GM18858 (cell line): Measurements from ENCODE around the gene CNTNAP3.
"Not testable (repeated sequence)": the region's sequence is repeated elsewhere in the genome, so short reads cannot be mapped to it uniquely, and the experiment has no call there.

ENCODE experiments used
- ATAC-seq: cut with Tn5 transposase; IDR thresholded peaks from one replicate; pipeline ENCODE4 v1.9.1; 2021; ENCODE audit not compliant: unreplicated experiment

Gene CNTNAP3

DNA sequence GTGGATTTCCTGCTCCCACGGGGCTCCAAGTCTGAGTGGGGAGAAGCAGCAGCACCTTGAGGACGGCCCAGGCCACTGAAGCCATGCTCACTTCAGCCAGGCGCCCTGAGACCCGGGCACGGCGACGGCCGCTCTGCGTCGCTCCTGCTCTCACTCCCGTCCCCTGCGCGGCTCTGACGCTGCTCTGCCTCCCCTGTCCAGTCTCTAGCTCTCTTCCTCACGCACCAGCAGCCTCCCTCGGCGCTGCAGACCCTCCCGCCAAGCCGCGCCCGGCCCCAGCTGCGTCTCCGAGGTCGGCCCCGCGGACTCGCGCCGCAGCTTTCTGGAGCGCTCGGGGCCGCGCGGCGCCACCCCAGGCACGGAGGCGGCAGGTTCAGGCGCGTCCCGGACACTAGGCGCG, at the start of gene CNTNAP3:
Gene CNTNAP3 (minus strand): TSS at position 188 of the 400 bp plus-strand sequence. CDS start 103 bp downstream, at position 85.
- not testable (repeated sequence) for ATAC-seq

DNA sequence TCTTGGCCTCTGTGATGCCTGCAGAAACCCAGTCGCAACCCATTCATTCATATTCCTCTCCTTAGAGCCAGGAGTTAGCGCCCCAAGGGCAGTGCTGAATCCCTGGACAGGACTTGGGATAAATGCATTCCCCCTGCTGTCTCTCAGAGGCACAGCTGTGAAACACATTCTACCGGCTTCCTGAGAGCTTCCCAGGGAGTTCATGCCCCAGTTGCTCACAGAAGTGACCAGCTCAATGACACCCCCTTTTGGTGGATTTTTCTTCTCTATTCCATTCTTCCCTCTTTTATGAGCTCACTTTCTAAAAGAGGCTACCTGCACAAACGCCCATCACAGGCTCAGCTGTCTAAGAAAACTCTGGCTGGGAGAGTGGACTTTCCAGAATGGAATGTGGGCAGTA, 8.0 kb downstream of the CNTNAP3 start:
- ATAC-seq: not testable (repeated sequence)

- ATAC-seq: not testable (repeated sequence)
Observed at GRCh38 chr9:39242513-39242912, 45.5 kb downstream of the CNTNAP3 start.

GRCh38 chr9:39232130-39232991, 55.6 kb downstream of the CNTNAP3 start:
- ATAC-seq: not testable (repeated sequence)

- ATAC-seq: not testable (repeated sequence)
Observed at GRCh38 chr9:39215976-39216375, 72.0 kb downstream of the CNTNAP3 start.

- ATAC-seq: not testable (repeated sequence)
Observed at GRCh38 chr9:39209773-39210172, 78.2 kb downstream of the CNTNAP3 start.

DNA sequence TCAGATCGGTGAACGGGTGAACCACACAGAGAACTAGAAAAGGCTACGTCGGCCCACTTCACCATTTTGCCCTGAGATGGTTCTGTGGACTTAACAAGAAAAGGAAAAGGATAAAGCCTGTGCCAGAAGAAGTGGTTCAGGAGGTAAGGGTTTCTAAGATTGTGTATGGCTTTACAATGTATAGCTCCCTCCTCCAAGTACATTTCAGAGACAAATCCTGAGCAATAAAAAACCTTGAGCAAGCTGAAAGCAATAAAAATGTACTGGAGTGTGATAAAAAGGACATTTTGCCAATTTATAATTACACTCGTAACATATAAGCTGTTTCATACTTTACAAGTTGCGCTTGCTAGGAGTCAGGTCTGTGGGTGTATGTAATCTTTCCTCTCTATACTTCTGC, 81.3 kb downstream of the CNTNAP3 start:
- ATAC-seq: not testable (repeated sequence)

DNA sequence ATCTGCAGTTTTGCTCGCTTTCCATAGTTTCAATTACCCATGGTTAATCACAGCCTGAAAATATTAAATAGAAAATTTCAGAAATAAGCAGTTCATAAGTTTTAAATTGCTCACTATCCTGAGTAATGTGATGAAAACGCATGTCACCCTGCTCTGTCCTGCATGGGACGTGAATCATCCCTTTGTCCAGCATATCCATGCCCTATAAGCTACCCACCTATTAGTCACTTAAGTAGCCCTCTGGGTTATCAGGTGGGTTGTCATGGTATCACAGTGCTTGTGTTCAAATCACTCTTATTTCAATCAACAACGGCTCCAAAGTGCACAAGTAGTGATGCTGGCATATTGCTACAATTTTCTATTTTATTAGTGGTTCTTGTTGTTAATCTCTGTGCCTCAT, 82.1 kb downstream of the CNTNAP3 start:
- ATAC-seq: not testable (repeated sequence)

- ATAC-seq: not testable (repeated sequence)
Observed at GRCh38 chr9:39200412-39200811, 87.6 kb downstream of the CNTNAP3 start.

GRCh38 chr9:39198000-39198709, 89.8 kb downstream of the CNTNAP3 start:
- ATAC-seq: not testable (repeated sequence)

DNA sequence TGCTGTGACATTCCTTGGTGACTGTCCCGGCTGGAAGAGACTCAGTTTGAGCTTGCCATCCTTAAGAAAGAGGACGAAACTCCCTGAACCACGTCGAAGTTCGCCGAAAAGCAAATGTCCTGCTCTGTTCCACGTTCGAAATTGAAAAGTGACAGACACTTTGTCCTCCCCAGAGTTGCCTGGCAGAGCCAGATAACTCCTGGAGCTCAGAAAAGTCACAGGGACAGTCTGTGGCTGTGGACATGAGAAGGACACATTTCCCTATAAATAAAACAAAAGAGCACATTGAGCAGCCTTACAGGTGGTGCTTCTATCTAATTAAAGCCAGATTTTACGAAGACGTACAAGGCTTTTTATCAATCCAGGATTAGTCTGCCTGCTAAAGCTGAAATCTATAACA, 116.6 kb downstream of the CNTNAP3 start:
- ATAC-seq: not testable (repeated sequence)

GRCh38 chr9:39157714-39158113, 130.3 kb downstream of the CNTNAP3 start:
- not testable (repeated sequence) for ATAC-seq

DNA sequence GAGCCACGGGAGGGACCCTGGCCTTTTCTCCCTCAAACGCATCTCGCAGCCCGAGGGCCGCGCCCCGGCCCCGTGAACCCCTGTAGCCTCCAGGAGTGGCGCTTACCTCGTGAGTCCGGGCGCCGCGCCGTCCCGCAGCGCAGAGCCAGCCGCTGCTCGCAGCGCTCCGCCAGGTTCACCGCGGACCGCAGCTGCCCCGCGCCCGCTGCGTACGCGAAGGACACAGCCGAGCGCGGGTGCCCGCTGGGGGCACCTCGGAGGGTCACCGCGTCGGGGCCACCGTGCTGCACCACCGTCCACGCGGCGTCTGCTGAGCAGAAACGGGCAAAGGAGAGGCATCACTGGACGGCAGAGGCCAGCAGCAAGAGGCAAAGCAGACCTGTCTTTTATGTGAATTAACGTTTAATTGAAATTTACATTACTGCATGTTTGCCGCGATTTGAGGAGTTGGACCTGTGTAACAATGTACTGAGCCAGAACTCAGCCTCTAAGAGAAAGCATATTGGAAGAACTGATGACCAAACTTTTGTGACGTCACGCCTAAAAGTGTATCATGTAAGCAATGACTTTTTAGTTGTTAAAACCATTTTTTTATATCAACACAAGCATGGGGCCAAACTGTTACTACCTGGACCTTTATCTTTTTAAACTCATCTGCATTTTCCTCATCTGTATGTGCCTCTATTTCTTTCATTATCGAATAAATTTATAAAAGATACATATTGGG, 155.0 kb downstream of the CNTNAP3 start:
- ATAC-seq: not testable (repeated sequence)

GRCh38 chr9:39121401-39121800, 166.6 kb downstream of the CNTNAP3 start:
- ATAC-seq: not testable (repeated sequence)

DNA sequence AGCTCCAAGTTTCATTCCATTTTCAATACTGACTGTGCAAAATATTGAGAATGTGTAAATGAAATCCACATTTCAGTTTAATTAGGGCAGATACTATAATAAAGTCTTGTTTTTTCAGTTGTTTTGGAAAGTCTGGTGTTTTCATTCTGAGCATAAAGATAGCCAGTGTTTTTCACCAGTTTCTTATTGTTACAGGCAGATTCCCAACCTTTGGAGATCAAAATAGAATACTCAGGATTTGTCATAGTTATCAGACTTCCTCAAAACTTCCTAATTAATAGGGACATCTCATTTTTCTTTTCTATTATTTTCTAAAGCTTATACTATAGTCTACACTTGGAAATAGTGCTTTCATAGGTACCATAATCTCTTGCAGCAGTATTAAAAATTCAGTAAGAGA, 176.2 kb downstream of the CNTNAP3 start:
- not testable (repeated sequence) for ATAC-seq

DNA sequence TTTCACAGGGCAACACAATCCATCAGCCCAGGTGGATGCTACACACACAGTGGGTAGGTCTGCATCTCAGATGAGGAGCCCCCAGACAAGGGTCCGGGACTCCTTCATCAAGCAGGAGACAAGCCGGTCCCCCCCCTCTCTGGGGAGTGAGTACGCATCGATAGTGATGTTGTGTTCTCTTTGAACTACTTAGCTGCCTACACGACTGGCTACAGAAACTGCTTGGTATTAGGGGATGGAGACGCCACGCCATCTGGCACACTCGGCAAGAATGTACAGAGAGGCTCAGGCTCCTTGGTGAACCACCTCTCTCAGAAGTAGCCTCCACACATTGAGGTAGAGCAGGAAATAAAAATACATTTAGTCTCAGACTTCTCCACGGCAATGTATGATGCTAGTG, 179.8 kb downstream of the CNTNAP3 start:
- no peak for ATAC-seq

DNA sequence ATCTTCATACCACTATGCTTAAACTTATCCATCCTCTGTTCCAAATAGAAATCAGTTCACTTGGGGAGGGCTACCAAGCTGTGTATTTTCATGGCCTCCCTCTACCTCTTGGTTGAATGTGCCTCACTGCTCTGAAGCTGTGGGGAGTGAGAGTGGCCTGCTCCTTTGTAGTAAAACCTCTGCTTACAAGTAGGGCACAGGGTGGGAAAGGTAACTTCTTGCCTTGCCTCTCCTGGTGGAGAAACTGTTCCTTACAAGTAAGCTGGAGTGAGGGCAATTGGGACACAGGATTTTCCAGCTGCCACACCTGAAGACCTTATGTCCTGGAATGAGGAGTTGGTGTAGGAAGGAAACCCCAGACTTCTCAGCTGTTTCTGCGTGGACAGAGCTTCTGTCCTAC, 190.8 kb downstream of the CNTNAP3 start:
- not testable (repeated sequence) for ATAC-seq

DNA sequence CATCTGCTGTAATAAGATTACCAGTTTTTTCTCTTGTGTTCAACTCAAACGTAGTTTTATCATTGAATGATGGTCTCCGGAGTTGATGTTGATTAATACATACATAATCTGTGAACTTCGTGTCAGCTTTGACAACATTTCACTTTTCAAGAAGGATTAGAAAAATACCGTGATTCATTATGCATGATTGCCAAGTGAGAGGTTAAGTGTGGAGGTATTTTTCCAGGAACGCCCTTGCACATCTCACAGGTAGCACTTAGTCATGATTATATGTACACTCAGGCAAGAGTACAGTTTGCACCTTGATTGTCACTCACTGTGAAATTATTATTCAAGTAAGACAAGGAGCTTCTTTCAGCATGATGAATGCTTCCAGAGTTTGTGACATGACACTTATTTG, 202.7 kb downstream of the CNTNAP3 start:
- not testable (repeated sequence) for ATAC-seq

DNA sequence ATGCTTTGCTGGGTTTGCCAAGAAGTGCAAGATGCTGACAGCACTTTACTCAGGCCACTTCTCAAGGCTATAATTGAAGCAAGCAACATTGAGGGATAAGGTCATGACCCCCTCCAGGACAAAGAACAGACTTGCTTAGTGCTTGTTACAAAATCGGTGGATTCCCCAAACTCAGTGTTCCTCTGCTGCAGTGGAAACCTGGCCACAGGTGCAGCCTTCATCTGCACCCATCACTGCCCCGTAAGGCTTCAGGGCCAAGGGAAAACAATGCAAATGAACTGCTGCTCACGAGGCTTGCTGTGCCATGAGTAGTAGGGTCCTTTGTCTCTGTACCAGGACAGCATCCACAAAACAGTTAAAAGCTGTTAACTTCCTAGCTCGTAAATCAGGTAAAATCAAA, 205.4 kb downstream of the CNTNAP3 start:
- ATAC-seq: not testable (repeated sequence)

- ATAC-seq: not testable (repeated sequence)
Observed at GRCh38 chr9:39080081-39080480, 207.9 kb downstream of the CNTNAP3 start.

- not testable (repeated sequence) for ATAC-seq
Observed at GRCh38 chr9:39078621-39079256, 209.2 kb downstream of the CNTNAP3 start.
